T follicular helper cell (primary cell): ENCODE measurements around the gene KRTAP2-3.
"Not testable (repeated sequence)": the region's sequence is repeated elsewhere in the genome, so short reads cannot be mapped to it uniquely, and the experiment has no call there.

Source experiments
- DNase-seq: peaks from one replicate; pipeline ENCODE4 v3.0.0-alpha.2; 2020; ENCODE audit warnings: low read depth
- total RNA-seq, 2 experiments: gene quantifications; one replicate each; lab custom pipeline; 2026; lab: John Stamatoyannopoulos, UW

Gene KRTAP2-3
- total RNA-seq: 0 reads per million in 2 experiments

- no peak for DNase-seq
Observed at GRCh38 chr17:41060052-41060604, at the start of gene KRTAP2-3. Gene KRTAP2-3, minus strand, starts transcription at chr17:41060114. Its CDS starts 64 bp downstream, at chr17:41060050.

DNA sequence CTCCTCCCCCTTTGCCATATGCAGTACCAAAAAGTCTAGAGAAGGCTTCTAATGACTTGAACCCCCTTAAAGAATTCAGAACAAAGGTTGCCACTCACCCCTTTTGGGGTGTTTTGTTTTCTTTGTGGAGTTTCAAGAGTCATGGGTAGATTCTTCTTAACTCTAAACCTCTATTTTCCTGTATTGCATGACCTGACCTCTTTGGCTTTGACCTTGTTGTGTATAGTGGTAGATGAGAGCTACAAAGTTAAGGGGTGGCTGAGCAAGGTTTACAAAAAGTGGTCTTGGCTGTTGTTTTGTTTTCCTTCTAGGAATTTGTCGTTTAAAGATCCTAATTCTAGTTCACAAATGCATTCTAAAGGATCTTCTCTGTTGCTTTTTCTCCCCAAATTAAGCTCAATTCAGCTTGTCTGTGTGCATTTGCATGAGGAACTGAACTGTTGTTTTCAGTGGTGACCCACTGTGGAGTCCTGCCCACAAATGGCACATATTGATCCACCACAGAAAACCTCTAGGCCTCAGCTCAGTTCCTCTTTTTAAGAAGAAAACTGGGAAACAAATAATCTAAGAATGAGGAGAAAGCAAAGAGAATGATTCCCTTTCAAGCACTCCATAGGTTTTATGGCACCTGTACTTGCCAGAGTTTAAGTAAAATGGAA is 48.9 kb upstream of the KRTAP2-3 start:
- not testable (repeated sequence) for DNase-seq

- no peak for DNase-seq
Observed at GRCh38 chr17:41107941-41108450, 48.1 kb upstream of the KRTAP2-3 start.

DNA sequence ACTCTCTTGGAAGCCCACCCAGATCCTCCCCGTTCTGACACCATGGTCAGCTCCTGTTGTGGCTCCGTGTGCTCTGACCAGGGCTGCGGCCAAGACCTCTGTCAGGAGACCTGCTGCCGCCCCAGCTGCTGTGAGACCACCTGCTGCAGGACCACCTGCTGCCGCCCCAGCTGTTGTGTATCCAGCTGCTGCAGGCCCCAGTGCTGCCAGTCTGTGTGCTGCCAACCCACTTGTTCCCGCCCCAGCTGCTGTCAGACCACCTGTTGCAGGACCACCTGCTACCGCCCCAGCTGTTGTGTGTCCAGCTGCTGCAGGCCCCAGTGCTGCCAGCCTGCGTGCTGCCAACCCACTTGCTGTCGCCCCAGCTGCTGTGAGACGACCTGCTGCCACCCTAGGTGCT is 45.4 kb upstream of the KRTAP2-3 start, which contains the start of gene KRTAP4-9:
TSS of gene KRTAP4-9 (plus strand) at position 43 of the 400 bp plus-strand sequence. CDS start at position 43, 0 bp downstream.
- not testable (repeated sequence) for DNase-seq

DNA sequence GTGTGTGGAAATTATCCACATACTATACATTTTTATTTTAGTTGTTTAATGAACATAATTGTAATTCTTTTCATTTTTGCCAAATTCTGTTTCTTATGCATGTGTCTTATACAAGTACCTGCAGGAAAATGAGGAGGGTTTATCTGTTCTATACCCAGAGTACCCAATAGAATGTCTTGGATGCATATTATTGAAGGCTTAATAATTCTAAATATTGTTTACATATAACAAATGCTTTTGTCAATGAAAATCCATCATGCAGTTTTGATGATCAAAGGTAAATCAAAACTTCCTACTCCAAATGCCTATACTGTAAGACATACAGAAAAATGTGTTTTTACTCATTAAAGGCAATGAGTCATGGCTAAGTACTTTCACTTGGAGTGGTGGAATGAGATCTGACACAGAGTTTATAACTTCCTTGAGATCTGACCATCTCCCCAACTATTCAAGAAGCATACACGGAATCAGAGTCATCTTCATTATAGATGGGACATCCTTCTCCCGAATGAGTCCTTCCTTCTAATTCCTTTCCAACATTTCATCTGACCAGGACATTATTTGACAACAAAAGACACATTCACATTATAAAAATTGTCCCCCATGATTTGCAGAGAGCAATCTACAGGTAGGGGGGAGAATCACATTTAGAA is 44.6 kb upstream of the KRTAP2-3 start:
- not testable (repeated sequence) for DNase-seq

- DNase-seq: no peak
Observed at GRCh38 chr17:41103896-41104295, 44.0 kb upstream of the KRTAP2-3 start.

DNA sequence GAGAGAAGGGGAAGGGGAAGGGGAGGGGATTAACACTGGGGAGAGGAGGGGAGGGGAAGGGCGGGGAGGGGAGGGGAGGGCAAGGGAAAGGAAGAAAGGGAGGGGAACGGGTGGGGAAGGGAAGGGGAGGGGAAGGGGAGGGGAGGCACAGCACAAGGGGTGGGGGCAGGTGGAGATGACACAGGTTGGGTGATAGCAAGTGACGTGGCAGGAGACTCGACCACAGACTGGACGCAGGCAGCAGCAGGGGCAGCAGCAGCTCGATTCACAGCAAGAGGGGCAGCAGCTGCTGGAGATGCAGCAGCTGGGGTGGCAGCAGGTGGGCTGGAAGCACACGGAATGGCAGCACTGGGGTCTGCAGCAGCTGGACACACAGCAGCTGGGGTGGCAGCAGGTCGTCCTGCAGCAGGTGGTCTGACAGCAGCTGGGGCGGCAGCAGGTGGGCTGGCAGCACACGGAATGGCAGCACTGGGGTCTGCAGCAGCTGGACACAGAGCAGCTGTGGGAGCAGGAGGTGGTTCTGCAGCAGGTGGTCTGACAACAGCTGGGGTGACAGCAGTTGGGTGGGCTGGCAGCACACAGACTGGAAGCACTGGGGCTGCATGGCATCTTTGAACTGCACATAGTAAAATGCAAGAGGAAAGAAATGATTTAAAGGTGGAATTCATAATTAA is 41.8 kb upstream of the KRTAP2-3 start, which contains the start of gene KRTAP4-16:
TSS of gene KRTAP4-16 (minus strand) at position 624 of the 674 bp plus-strand sequence. CDS start at position 624, 0 bp downstream.
- no peak for DNase-seq

GRCh38 chr17:41099682-41100480 is 40.0 kb upstream of the KRTAP2-3 start:
- DNase-seq: not testable (repeated sequence)

GRCh38 chr17:41098481-41098880 is 38.6 kb upstream of the KRTAP2-3 start:
- no peak for DNase-seq

GRCh38 chr17:41098042-41098441 is 38.1 kb upstream of the KRTAP2-3 start, which contains the start of gene KRTAP4-8:
Gene KRTAP4-8, minus strand, starts transcription at chr17:41098142. Its CDS starts 58 bp downstream, at chr17:41098084.
- no peak for DNase-seq

DNA sequence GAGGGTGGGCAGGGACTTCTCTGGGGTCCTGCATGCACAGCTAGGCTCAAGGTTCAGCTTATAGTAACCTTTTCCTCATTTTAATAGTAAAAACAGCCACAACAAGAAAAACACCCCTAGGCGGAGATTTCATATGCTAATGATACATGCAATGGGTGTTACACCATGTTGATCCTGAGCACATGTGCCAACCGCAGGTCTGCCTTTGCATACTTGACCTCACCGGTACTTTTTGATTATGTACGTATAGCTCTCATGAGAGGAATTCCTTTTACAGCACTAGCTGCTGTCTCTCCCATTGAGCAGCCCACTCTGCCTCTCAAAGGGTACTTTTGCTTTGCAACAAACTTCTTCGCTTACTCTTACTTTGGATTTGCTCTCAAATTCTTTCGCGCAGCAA is 36.1 kb upstream of the KRTAP2-3 start:
- no peak for DNase-seq

GRCh38 chr17:41088760-41089352 is 28.9 kb upstream of the KRTAP2-3 start:
- DNase-seq: not testable (repeated sequence)

DNA sequence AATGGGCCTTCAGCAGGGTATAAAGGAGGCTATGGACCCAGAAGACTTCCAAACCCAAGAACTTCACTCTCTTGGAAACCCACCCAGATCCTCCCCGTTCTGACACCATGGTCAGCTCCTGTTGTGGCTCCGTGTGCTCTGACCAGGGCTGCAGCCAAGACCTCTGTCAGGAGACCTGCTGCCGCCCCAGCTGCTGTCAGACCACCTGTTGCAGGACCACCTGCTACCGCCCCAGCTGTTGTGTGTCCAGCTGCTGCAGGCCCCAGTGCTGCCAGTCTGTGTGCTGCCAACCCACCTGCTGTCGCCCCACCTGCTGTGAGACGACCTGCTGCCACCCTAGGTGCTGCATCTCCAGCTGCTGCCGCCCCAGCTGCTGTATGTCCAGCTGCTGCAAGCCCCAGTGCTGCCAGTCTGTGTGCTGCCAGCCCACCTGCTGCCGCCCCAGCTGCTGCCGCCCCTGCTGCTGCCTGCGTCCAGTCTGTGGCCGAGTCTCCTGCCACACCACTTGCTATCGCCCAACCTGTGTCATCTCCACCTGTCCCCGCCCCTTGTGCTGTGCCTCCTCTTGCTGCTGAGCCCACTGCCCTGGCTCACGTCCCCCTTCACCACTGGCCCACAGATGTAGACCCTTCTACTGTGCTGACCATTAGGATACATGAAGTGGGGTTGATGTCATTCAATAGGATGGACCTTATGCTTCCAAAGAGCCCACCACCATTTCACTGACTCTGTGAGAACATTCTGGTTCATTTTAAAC is 24.4 kb upstream of the KRTAP2-3 start, which contains the start of gene KRTAP4-7:
TSS of gene KRTAP4-7 (plus strand) at position 51 of the 757 bp plus-strand sequence. CDS start at position 108, 57 bp downstream.
- not testable (repeated sequence) for DNase-seq

GRCh38 chr17:41083427-41083826 is 23.5 kb upstream of the KRTAP2-3 start:
- DNase-seq: not testable (repeated sequence)

DNA sequence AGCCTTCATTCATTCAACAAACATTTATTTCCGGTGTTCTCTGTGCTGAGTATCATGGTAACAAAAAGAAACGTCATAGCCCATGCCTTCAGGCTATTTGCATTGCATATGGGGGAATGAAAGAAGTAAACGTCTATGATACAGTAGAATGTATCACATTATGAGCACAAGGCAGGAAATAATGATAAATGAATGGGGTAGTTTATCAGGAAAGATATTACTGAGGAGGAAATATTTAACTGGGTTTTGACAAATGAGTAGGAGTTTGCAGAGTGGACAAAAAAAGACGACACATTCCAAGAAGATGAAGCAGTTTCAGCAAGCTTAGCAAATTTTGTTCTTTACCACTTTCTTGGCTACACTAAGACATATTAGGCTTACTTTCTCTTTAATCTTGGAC is 22.7 kb upstream of the KRTAP2-3 start:
- no peak for DNase-seq

DNA sequence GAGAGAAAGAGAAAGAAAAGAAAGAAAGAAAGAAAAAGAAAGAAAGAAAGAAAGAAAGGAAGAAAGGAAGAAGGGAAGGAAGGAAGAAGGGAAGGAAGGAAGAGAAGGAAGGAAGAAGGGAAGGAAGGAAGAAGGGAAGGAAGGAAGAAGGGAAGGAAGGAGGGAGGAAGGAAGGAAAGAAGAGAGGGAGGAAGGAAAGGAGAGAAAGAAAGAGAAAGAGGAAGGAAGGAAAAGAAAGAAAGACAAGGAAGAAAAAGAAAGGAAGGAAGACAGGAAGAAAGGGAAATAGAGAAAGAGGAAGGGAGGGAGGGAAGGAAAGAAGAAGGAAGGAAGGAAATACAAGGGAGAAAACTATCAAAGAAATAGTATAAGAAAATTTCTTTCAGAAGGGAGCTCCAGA is 16.9 kb upstream of the KRTAP2-3 start:
- DNase-seq: no peak

DNA sequence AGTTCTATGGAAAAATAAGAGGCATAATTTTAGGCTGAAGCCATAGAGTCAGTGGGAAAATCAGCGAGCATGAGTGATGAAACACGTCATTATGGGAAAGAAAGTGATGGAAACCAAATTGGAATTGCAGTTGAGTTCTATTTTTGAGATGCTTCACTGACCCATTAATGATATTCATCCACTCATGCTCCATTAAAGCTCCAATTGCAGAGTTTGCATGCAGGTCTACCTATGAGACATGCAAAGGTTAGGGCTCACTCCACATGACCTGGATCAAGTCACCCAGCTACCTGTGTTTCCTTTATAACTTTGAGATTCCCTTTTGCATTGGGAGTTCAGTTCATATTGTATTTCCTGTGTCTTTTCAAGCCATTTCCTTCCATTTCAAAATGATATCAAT is 13.8 kb upstream of the KRTAP2-3 start:
- DNase-seq: no peak

GRCh38 chr17:41071606-41072360 is 11.9 kb upstream of the KRTAP2-3 start:
- DNase-seq: no peak

GRCh38 chr17:41069031-41069430 is 9.1 kb upstream of the KRTAP2-3 start:
- DNase-seq: no peak
